CD4-positive, alpha-beta T cell treated with Interleukin-17A for 1 hour (primary cell): ENCODE measurements around the gene FAM72D.
"Not testable (repeated sequence)": the region's sequence is repeated elsewhere in the genome, so short reads cannot be mapped to it uniquely, and the experiment has no call there.

Experiments
- DNase-seq: peaks from one replicate; pipeline ENCODE4 v3.0.0-alpha.2; 2020

The FAM72D gene

GRCh38 chr1:145093517-145094149 is 2.1 kb upstream of the FAM72D start:
- DNase-seq, result peak; percentile 15

DNA sequence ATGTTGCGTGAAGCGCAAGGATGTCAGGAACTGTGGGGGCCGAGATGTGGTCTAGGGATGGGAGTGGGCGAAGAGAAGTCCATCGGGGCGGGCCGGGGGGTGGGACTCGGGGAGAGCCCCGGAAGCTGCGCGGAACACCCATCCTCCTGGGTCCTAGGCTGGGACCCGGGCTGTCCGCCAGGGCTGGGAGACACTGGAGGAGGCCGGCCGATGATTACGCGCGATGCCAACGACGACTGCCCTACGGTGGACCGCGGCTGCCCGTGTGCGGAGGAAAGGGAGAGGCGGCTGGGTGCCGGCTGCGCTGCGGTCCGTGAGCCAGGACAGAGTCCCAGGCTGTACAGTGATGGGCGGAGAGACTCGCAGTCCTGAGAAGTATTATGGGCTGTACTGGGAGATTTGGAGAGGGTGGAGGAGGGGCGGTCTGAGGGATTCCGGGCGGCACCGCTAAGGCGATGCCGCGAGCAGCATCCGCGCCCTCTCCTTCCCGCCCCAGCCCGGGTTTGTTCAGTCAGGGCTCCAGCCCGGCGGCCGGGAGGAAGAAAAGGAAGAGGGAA is 1.0 kb upstream of the FAM72D start:
- peak; percentile 13 for DNase-seq

GRCh38 chr1:145101725-145102124 is 6.0 kb downstream of the FAM72D start:
- DNase-seq, result not testable (repeated sequence)

GRCh38 chr1:145103294-145103693 is 7.5 kb downstream of the FAM72D start:
- DNase-seq, result not testable (repeated sequence)

DNA sequence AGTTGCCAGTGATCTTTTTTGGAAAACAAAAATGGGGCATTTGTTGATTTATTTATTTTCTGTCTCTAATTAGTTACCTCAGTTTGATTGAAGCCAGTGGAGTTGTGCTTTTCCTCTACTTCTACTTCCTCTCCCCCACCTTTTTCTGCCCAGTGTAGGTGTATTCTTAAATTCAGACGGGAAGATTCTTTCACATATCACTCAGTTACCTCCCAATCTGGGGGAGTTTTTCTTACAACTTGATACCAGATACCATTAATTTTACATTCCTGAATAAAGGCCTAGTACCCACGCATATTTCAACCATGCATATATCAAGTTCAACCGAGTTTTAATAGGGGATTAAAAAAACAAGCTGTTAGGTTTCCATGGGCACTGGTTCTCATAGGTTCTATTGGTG is 15.9 kb downstream of the FAM72D start:
- DNase-seq, result not testable (repeated sequence)

DNA sequence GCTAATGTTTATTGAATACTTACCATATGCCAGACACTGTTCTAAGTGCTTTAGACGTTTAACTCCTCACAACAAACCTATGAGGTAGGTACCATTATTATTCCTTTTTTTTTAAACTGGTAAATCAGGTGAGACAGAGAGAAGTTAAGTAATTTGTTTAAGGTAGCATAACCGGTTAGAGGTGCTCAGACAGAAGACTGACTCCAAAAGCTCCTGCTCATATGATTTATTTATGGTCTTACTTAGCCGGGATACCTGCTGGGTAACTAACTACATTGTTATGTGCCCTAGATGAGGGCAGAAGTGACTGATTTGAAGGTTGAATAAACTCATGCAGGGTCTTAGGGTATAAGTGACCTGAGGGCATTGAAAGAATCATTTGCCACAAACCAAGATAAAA is 16.9 kb downstream of the FAM72D start:
- DNase-seq, result not testable (repeated sequence)

DNA sequence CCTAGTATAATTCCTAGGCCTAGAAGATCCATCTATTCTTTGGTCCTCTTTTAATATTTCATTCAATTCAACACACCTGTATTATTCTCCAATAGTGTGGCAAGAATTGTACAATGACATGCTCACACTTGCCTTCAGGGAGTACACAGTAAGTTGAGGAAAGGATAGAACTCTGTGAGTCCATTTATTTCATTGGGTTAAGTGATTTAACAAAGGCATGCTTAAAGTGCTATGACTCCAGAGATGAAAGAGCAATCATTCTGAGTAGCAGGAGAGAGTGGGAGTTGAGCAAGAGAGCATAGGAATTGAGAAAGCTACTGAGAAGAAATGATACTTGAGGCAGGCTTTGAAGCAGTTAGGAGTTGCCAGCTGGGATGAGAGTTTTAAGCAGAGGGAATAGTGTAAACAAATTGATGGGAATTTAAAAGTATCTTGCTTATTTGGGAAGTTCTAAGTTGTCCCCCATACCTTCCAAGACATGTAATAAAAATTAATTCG is 18.8 kb downstream of the FAM72D start:
- DNase-seq, result not testable (repeated sequence)

- DNase-seq, result not testable (repeated sequence)
Measured at GRCh38 chr1:145115587-145116493, 20.1 kb downstream of the FAM72D start.

DNA sequence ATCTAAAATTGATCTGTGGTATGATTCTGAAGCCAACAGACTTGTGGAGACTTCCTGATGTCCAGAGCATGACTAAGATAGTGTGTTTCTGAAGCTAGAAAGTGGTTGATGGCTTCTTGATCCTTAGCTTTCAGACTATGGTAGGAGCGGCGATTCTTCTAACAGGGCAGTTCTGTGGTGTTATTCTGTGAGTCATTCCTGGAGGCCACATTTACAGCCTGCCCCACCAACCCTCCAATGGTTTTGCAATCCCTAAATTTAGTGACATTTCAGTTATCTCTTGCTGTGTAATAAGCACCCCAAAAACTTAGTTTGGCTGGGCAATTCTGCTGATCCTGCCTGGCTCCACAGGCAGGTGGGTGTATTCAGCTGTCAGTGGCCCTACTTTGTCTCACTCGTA is 24.1 kb downstream of the FAM72D start:
- DNase-seq, result not testable (repeated sequence)

GRCh38 chr1:145122344-145123061 is 26.7 kb downstream of the FAM72D start:
- DNase-seq, result not testable (repeated sequence)

- DNase-seq, result not testable (repeated sequence)
Measured at GRCh38 chr1:145123062-145123395, 27.3 kb downstream of the FAM72D start.

DNA sequence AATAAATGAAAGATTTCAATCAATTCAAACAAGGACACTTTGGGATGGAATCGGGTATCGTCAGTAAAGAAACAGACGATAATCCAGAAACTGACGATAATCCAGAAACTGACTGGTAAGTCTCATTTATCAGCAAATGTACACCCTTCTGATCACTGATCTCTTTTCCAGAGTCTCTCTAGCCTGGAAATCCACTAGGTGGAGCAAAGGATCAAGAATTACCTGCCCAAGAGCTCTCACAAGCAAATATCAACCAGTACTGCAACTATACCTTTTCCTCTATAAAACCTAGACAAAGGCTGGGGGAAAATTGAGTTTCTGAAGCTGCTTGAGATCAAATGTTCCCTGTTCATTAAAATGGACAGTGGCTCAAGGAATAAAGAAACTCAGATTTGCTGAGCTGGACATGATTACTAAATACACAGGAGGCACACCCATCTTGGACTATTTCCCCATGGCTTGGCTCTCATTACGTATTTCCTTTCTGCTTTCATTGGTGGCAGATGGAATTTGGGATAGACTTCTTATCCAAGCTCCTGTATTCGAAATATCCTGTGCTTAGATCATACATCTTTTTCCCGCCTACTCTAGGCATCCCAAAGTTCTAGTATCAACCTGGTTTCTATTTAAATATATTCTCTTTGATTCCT is 28.3 kb downstream of the FAM72D start:
- not testable (repeated sequence) for DNase-seq

DNA sequence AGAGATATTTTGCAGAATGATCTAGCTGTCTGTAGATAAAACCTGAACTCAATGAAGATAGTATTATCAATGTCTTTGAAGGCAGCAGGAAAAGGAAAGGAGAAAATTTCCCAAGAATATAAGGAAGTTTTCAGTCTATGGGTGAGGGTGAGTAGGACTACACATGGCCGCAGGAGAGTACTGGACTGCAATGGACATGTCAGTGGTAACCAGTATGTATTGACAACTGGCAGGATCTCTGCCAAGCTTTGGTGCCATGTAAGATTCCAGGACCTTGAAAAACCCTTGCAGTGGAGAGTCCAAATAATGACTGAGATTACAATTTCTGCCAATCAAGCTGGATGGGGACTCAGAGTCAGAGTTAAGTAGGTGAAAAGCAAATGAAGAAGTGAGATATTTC is 29.3 kb downstream of the FAM72D start:
- not testable (repeated sequence) for DNase-seq

DNA sequence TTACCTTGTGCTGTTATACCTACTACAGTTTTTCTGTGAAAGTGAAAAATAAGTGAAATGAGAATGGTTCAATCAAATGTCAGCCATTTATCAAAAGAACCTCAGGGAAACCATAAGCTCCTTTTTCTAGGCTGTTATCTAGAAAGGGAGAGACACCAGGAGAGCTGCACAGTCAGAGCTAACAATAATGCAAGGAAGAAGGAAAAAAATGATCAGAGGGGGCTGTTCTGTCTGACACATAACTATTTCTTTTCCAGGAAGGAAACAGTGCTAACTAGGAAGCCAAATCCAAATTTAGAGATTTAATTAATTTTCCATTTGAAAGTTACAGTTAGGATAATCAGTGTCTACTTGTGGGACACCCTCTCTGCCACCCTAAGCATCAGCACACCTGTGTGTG is 31.4 kb downstream of the FAM72D start:
- not testable (repeated sequence) for DNase-seq

DNA sequence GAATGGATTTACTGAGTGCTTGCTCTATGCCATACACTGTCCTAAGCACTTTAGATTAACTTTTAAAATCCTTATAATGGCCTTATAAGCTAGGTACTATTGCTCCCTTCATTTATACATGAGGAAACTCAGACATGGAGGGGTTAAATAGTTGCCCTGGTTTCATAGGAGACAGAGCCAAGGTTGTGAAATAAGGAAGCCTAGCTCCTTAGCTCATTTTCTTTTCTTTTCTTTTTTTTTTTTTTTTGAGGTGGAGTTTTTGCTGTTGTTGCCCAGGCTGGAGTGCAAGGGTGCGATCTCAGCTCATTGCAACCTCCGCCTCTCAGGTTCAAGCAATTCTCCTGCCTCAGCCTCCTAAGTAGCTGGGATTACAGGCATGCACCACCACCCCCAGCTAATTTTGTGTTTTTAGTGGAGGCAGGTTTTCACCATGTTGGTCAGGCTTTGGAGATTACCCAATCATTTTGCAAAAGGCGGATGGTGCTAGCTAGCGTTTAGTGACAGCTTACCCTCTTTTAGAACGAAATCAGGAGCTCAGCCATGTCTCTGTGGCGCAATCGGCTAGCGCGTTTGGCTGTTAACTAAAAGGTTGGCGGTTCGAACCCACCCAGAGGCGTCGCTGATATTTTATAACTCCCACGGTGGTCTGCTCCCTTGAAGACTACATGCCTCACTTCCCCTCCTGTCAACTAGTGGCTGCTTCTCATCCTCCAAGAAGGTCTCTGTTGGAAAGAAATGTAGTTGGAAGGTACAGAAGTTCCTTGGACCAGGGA is 33.1 kb downstream of the FAM72D start:
- not testable (repeated sequence) for DNase-seq

DNA sequence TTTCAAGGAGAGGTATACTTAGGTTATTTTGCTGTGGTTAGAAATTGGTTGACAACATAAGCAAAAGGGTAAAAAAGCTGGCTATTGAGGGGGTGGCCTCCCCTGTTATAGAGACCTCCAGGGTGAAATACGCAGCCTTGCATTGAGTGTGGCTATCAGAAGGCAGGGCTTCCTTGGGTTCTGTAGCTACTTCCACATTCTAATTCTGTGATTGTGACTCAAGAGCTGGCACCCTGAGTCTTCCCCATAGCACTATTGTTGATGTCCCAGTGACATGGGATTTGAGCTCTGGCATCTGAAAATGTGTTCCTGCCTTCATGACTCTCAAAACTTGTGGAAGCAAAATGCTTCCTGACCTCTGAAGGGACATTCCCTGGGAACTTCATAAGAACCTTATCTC is 38.7 kb downstream of the FAM72D start:
- not testable (repeated sequence) for DNase-seq

GRCh38 chr1:145140549-145140948 is 44.8 kb downstream of the FAM72D start:
- not testable (repeated sequence) for DNase-seq

DNA sequence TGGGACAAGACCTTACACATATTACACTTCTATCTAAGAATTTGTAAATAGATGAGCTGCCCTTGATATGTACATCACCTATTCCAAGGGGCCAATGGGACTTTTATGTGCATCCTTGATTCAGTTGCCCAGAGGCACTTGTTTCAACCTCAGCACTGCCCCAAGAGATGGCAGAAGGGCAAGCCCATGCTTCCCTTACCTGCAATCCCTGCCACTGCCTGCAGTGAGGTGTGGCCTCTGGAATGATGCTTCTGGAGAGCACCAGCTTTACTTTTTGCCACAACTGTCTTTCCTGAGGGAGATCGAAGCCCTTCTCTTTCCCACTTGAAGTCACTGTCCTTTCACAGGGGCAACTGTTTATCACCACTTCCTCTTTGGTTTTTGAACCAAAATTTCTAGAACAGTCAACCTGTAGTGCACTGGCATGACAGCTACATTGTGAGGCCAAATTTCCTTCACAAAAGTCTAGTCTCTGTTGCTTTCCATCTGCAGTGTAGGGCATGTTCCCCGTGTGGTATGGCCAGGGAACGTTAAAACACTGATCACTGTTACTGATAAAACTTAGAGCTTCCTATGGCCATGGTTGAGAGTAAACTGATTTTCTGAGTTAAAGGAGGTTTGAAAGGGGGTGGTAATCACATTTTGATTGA is 48.6 kb downstream of the FAM72D start:
- not testable (repeated sequence) for DNase-seq

DNA sequence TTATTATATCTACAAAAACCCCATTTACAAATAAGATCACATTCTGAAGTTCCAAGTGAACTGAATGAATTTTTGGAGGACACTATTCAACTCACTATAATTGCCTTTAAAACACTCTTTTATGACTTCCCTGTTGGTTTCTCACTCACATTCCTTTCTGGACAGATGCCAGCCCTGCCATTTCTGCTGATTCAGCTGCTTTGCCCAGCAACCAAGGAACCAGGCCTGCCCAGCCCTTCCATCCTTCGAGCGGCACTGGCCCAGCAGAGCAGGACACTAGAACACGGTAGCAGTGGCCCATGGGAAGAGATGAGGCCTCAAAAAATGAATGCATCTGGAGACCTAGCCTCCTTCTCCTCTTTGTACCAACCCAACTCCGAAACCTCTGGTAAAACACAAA is 50.5 kb downstream of the FAM72D start:
- DNase-seq, result not testable (repeated sequence)

GRCh38 chr1:145147172-145147571 is 51.4 kb downstream of the FAM72D start:
- DNase-seq, result not testable (repeated sequence)

GRCh38 chr1:145155421-145155820 is 59.6 kb downstream of the FAM72D start:
- DNase-seq, result not testable (repeated sequence)
